ENCODE results near the gene AMACR.

- TF ChIP-seq ZSCAN29 (IDR thresholded peaks at IDR 0.05): no peak
- no peak for TF ChIP-seq BHLHE40 (IDR thresholded peaks at IDR 0.05; ENCODE audit: low read length)
- no peak for TF ChIP-seq ZNF3 (CRISPR knock-in tag; IDR thresholded peaks at IDR 0.05)
- TF ChIP-seq POLR2AphosphoS5 (IDR thresholded peaks at IDR 0.05; ENCODE audit: control insufficient read depth, insufficient read depth, low read depth, low read length): no peak
- TF ChIP-seq EP300 (IDR thresholded peaks at IDR 0.05; ENCODE audit: low read length): no peak
Observed at GRCh38 chr5:34007201-34007620, 639 bp downstream of the AMACR start.

Data from K562 (cell line).